Calu3 (cell line): ENCODE measurements around the gene OCSTAMP. TPM values are rescaled to one million over a fixed set of nuclear protein-coding genes. Genes with fewer than 3 reads are reported as not detected.

Experiments used
- BruUV-seq: library from RNA; stranded (reverse); fragments of 400-500 nt; replicated peaks from 2 replicates; lab custom pipeline; 2021; lab: Mats Ljungman, UMichigan
- CTCF ChIA-PET: fragments of 300-600 bp; sonication (Branson Sonifier 250); formaldehyde crosslinking; loops from one replicate; lab custom pipeline; 2022; ENCODE audit warnings: antibody characterized with exemption; lab: Charles Lee
- DNase-seq: peaks from one replicate; pipeline ENCODE4 v3.0.0; 2022
- H3K27ac Mint-ChIP-seq: one replicate; pipeline ENCODE4 v1.8.0; 2022; ENCODE audit warnings: mixed read lengths; ENCODE audit not compliant: unreplicated experiment
- H3K27me3 Mint-ChIP-seq: one replicate; pipeline ENCODE4 v1.8.0; 2022; ENCODE audit warnings: mixed read lengths; ENCODE audit not compliant: unreplicated experiment
- H3K36me3 Mint-ChIP-seq: one replicate; pipeline ENCODE4 v1.8.0; 2022; ENCODE audit warnings: mild to moderate bottlenecking, moderate library complexity, mixed read lengths; ENCODE audit not compliant: insufficient read depth, unreplicated experiment
- H3K4me1 Mint-ChIP-seq: one replicate; pipeline ENCODE4 v1.8.0; 2022; ENCODE audit warnings: mild to moderate bottlenecking, low read depth, mixed read lengths; ENCODE audit not compliant: unreplicated experiment
- H3K4me3 Mint-ChIP-seq: one replicate; pipeline ENCODE4 v1.8.0; 2022; ENCODE audit warnings: mild to moderate bottlenecking, low read depth, moderate library complexity, mixed read lengths; ENCODE audit not compliant: unreplicated experiment
- H3K9me3 Mint-ChIP-seq: one replicate; pipeline ENCODE4 v1.8.0; 2022; ENCODE audit warnings: low read depth, mixed read lengths; ENCODE audit not compliant: unreplicated experiment
- intact Hi-C: fragments of 100-400 bp; cut with micrococcal nuclease; formaldehyde crosslinking; loops from one replicate; pipeline ENCODE4 v1.10.0; 2022; ENCODE audit not compliant: unreplicated experiment
- total RNA-seq: library from RNA; stranded (reverse); gene quantifications from 2 replicates; pipeline ENCODE4 v1.2.3, GENCODE V29; 2022
- TF ChIP-seq, protein P1 (sequence below): fragments of 200-600 bp; IDR thresholded peaks from one replicate; pipeline ENCODE4 v1.8.0; 2022; ENCODE audit warnings: antibody characterized with exemption; ENCODE audit not compliant: unreplicated experiment

OCSTAMP gene
- total RNA-seq, 1 experiment from 2014 or later: not detected

DNA sequence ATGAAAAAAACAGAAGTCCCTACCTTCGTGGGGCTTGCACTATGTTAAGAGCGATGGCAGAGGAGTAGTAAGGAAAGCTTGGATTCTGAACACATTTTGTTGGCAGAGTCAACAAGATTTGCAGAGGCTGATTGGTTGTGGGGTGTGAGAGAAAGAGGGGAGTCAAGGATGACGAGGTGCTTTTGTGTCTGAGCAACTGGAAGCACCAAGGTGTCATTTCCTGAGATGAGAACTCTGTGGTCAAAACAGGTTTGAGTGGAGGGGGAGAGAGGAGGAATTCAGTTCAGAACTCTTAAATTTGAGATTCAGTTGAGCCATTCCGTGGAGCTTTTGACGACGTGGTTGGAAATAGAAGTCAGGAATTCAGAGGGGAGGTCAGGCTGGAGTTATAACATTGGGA lies 3.5 kb downstream of the OCSTAMP start:
- BruUV-seq: no TSS peak
- DNase-seq: no peak
- intact Hi-C loops: no loop called here

DNA sequence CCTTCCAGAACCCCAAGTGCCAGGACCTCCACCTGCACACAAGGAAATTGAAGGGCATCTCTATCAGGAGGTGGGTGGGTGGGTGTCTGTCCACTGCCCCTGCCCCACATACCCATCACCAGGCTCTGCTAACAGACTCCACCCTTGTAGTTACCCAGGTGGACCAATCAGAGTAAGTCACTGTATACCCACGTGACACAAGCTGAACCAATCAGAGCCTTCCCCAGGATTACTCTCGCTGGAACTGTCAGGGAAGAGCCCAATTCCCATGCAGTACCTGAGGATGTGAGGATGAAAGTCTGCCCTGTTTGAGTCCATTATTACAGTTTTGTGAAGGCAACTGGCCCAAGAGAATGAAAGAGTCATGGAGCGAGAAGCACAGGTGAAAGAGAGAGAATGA lies 4.2 kb downstream of the OCSTAMP start:
- TF ChIP-seq, protein P1, sequence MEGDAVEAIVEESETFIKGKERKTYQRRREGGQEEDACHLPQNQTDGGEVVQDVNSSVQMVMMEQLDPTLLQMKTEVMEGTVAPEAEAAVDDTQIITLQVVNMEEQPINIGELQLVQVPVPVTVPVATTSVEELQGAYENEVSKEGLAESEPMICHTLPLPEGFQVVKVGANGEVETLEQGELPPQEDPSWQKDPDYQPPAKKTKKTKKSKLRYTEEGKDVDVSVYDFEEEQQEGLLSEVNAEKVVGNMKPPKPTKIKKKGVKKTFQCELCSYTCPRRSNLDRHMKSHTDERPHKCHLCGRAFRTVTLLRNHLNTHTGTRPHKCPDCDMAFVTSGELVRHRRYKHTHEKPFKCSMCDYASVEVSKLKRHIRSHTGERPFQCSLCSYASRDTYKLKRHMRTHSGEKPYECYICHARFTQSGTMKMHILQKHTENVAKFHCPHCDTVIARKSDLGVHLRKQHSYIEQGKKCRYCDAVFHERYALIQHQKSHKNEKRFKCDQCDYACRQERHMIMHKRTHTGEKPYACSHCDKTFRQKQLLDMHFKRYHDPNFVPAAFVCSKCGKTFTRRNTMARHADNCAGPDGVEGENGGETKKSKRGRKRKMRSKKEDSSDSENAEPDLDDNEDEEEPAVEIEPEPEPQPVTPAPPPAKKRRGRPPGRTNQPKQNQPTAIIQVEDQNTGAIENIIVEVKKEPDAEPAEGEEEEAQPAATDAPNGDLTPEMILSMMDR: no peak
- intact Hi-C loops: no loop called here
- no peaks in the 10 kb centered on the region for H3K9me3 Mint-ChIP-seq
- peaks cover 13% of the 10 kb centered on the region for H3K27me3 Mint-ChIP-seq
- no peaks in the 10 kb centered on the region for H3K4me1 Mint-ChIP-seq
- DNase-seq: no peak
- no peaks in the 10 kb centered on the region for H3K36me3 Mint-ChIP-seq
- H3K4me3 Mint-ChIP-seq: no peak overlapping the region
- no peak overlapping the region for H3K27ac Mint-ChIP-seq
- BruUV-seq: no TSS peak
- CTCF ChIA-PET: interaction anchor here (0.8 kb wide), 1 partner anchor 9 kb away, joined by 3 read pairs; no protein-coding TSS in a partner anchor

More for the DNA sequence above, 3.5 kb downstream of the OCSTAMP start:
- H3K4me1 Mint-ChIP-seq: no peaks in the 10 kb centered on the region
- H3K4me3 Mint-ChIP-seq: no peak overlapping the region
- CTCF ChIA-PET: no interaction called here
- no peak overlapping the region for H3K27ac Mint-ChIP-seq
- H3K9me3 Mint-ChIP-seq: no peaks in the 10 kb centered on the region
- no peaks in the 10 kb centered on the region for H3K36me3 Mint-ChIP-seq
- H3K27me3 Mint-ChIP-seq: peaks cover 13% of the 10 kb centered on the region
- TF ChIP-seq, protein P1: no peak

- no peaks in the 10 kb centered on the region for H3K36me3 Mint-ChIP-seq
- intact Hi-C loops: no loop called here
- H3K4me1 Mint-ChIP-seq: no peaks in the 10 kb centered on the region
- BruUV-seq: no TSS peak
- no peak overlapping the region for H3K4me3 Mint-ChIP-seq
- peaks cover 13% of the 10 kb centered on the region for H3K27me3 Mint-ChIP-seq
- DNase-seq: no peak
- no peak overlapping the region for H3K27ac Mint-ChIP-seq
- no peaks in the 10 kb centered on the region for H3K9me3 Mint-ChIP-seq
- TF ChIP-seq, protein P1: no peak
- CTCF ChIA-PET: interaction anchor here (0.8 kb wide), 1 partner anchor 8 kb away, joined by 3 read pairs; no protein-coding TSS in a partner anchor
Measured at GRCh38 chr20:46545827-46546138, 4.7 kb downstream of the OCSTAMP start.

DNA sequence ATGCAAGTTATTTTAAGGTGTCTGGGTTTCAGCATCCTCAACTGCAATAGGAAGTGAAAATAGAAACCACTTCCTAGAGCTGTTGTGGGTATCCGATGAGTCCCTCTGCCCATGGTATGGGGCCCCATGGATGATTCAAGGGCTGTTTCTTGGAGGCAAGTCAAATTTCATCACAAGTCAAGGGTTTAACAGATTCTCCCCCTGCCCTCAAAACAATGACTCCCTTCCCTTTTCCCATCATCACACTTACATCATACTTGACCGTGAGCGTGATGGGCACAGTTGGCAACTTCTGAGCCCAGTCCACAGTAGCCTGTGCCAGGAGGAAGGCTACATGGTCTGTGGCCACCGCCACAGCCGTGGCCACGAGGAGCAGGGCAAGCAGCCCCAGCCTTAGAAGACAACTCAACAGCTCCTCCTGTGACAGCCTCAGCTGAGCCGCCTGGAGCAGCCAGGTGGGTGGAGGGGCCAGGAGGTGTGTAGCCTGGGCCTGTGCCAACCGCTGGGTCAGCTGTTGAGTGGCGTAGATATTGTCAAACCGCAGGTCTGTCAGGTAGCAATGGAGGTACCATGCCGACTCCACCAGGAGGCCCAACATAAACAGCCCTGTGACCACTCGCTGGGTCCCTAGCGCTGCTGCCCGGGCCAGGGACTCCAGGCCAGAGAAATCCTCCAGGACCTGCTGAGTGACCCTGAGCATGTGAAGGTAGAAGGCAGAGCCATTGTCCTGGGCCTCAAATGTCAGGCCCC lies 5.2 kb downstream of the OCSTAMP start:
- TF ChIP-seq, protein P1: no peak
- no TSS peak for BruUV-seq
- peaks cover 13% of the 10 kb centered on the region for H3K27me3 Mint-ChIP-seq
- no peak overlapping the region for H3K27ac Mint-ChIP-seq
- H3K9me3 Mint-ChIP-seq: no peaks in the 10 kb centered on the region
- H3K4me1 Mint-ChIP-seq: no peaks in the 10 kb centered on the region
- no peak overlapping the region for H3K4me3 Mint-ChIP-seq
- CTCF ChIA-PET: interaction anchor here (0.8 to 1.1 kb wide), 2 partner anchors 8 to 20 kb away, joined by 3 to 4 read pairs; no protein-coding TSS in a partner anchor
- intact Hi-C loops: no loop called here
- no peaks in the 10 kb centered on the region for H3K36me3 Mint-ChIP-seq
- DNase-seq: no peak
